Upper lobe of left lung (tissue), 4 donors: ENCODE measurements around the gene HEG1.

Source experiments
- CTCF ChIP-seq, 6 experiments: fragments of 450-650 bp in 4 of 6; fragments of 200-600 bp in 2 of 6; sonication (generic) in 2 of 6; IDR thresholded peaks; one replicate each; pipeline ENCODE4 v1.5.1; 2016 to 2019; ENCODE audit warnings: antibody characterized with exemption in 6 of 6
- POLR2A ChIP-seq, 4 donors: fragments of 450-650 bp; IDR thresholded peaks; one replicate each; pipeline ENCODE4 v1.5.1; 2016 to 2017; ENCODE audit warnings: antibody characterized with exemption in 4 of 4, mild to moderate bottlenecking in 2 of 4

GRCh38 chr3:125083776-125084175 is 28.0 kb upstream of the HEG1 start:
- TF ChIP-seq CTCF (IDR thresholded peaks at IDR 0.05) (no peak), POLR2A (IDR thresholded peaks at IDR 0.05) (no peak)
